ENCODE measurements around the gene SETD5.

The SETD5 gene

GRCh38 chr3:9433627-9434521 is 36.5 kb downstream of the SETD5 start:
- in situ Hi-C loops (cut with MboI; ENCODE audit: low pct_unique_long_range_greater_than_20kb, low sequenced_read_pairs, unreplicated experiment): no loop called here
- DNase-seq (ENCODE audit: low spot score): no peak
- no peak for TF ChIP-seq CTCF (IDR thresholded peaks at IDR 0.05; ENCODE audit: extremely low read depth, insufficient read depth, missing control alignments)

- no peak for TF ChIP-seq CTCF (IDR thresholded peaks at IDR 0.05; ENCODE audit: extremely low read depth, insufficient read depth, missing control alignments)
- in situ Hi-C loops (cut with MboI; ENCODE audit: low pct_unique_long_range_greater_than_20kb, low sequenced_read_pairs, unreplicated experiment): no loop called here
- DNase-seq (ENCODE audit: low spot score): no peak
These were observed 37.9 kb downstream of the SETD5 start for GRCh38 chr3:9435316-9435715.

GRCh38 chr3:9439331-9439730 is 41.9 kb downstream of the SETD5 start:
- in situ Hi-C loops (cut with MboI; ENCODE audit: low pct_unique_long_range_greater_than_20kb, low sequenced_read_pairs, unreplicated experiment): no loop called here
- TF ChIP-seq CTCF (IDR thresholded peaks at IDR 0.05; ENCODE audit: extremely low read depth, insufficient read depth, missing control alignments): no peak
- DNase-seq (ENCODE audit: low spot score): no peak

DNA sequence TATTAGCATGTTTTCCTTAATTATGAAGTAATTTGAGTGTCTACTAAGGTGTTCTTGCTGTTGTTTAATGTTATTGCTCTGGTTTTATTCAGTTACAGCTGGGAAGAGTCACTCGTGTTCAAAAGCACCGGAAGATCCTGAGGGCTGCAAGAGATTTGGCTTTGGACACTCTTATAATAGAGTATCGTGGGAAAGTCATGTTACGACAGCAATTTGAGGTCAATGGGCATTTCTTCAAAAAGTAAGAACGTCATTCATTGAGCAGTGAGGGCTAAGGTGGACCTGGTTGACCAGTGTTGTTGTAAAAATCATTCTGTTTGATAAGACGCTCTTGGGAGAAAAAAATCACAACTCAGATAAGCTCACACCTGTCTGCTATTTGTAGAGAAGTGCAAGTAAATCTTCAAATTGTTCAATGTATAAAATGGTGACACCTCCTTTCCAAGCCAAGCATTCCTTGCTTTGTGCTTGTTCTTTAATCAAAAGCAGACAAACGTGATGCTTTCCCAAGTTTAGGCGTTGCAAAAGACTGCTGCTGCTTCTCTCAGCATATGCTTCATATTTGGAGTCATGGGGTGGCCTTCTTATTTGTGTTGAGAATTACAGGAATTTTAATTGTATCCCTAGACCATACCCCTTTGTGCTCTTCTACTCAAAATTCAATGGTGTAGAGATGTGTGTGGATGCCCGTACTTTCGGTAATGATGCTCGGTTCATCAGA is 44.2 kb downstream of the SETD5 start:
- no peak for TF ChIP-seq CTCF (IDR thresholded peaks at IDR 0.05; ENCODE audit: extremely low read depth, insufficient read depth, missing control alignments)
- in situ Hi-C loops (cut with MboI; ENCODE audit: low pct_unique_long_range_greater_than_20kb, low sequenced_read_pairs, unreplicated experiment): no loop called here
- DNase-seq (ENCODE audit: low spot score): no peak

GRCh38 chr3:9448071-9448470 is 50.7 kb downstream of the SETD5 start:
- TF ChIP-seq CTCF (IDR thresholded peaks at IDR 0.05; ENCODE audit: extremely low read depth, insufficient read depth, missing control alignments): no peak
- DNase-seq (ENCODE audit: low spot score): no peak
- in situ Hi-C loops (cut with MboI; ENCODE audit: low pct_unique_long_range_greater_than_20kb, low sequenced_read_pairs, unreplicated experiment): no loop called here

DNA sequence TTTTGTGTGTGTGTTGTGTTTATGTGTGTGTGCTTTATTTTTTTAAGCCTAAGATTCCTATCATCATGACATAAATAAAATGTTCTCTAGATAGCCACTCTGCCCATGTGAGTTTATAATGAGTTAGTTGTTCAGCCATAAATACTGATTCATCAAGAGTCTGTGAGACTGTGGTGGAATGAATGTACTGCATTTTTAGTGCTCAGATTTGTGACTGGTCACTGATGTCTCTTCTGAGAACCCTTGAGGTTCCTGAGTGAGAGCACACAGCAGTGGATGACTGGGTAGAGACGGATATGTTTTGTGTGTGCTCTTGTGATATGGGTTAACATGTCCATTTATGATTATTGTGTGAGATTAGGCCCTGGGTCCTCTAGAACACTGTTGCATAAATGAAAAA is 51.2 kb downstream of the SETD5 start:
- in situ Hi-C loops (cut with MboI; ENCODE audit: low pct_unique_long_range_greater_than_20kb, low sequenced_read_pairs, unreplicated experiment): no loop called here
- no peak for DNase-seq (ENCODE audit: low spot score)
- TF ChIP-seq CTCF (IDR thresholded peaks at IDR 0.05; ENCODE audit: extremely low read depth, insufficient read depth, missing control alignments): no peak

Measured in GM13977 (cell line).